Activated naive CD4-positive, alpha-beta T cell (primary cell): ENCODE data around the gene KCNJ5.

Source experiments
- DNase-seq, 4 experiments: peaks; one replicate each; lab custom pipeline; 2025; lab: John Stamatoyannopoulos, UW

KCNJ5 gene

GRCh38 chr11:128895526-128895925 is 4.4 kb downstream of the KCNJ5 start:
- DNase-seq: no peak

DNA sequence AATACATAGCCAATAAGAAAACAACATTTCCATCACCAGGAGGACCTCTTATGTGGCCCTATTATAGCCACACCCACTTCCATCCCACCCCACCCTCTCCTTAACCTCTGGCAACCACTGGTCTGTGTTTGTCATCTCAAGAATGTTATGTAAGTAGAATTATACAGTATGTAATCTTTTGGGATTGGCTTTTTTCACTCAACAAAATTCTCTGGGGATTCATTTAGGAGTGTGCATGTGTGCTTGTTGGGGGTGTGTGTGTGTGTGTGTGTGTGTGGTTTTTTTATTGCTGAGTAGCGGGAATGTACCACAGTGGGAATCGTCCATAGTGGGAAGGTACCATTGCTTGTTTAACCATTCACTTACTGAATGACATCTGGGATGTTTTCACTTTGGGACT is 5.2 kb downstream of the KCNJ5 start:
- DNase-seq: no peak

DNA sequence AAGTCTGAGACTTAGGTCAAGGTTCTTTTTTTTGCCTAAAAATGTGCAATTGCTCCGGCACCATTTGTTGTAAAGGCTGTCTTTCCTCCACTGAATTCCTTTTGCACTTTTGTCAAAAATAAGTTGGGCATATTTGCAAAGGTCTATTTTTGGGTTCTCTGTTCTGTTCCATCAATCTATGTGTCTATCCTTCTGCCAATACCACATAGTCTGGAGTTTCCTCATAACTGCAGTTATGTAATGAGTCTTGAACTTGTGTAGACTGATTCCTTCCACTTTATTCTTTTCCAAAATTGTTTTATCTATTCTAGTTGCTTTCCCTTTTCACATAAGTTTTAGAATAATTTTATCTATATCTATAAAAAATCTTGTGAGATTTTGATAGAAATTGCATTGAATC is 6.7 kb downstream of the KCNJ5 start:
- no peak for DNase-seq

DNA sequence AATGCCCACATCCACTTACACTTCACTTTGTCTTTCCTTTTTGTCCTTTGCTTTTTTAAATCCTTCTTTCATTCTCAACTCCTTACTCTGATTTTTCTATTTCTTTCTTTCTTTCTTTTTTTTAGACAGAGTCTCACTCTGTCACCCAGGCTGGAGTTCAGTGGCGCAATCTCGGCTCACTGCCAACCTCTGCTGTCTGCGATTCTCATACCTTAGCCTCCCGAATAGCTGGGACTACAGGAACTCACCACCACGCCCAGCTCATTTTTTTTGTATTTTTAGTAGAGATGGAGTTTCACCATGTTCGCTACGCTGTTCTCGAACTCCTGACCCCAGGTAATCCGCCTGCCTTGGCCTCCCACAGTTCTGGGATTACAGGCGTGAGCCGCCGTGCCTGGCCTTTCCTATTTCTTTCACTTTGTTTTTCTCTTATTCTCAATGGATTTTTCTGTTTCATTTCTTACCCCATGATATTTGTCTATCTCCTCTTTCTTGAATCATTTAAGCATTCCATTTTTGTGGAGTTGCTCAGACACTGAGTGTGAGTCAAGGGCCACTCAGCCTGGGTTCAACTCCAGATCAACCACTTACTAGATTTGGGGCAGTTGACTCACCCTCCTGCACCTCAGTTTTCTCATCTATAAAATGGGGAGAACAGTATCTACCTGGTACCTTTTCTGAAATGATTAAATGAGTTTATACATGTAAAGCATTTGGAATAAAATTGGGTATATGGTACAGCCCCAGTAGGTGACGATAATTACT is 7.6 kb downstream of the KCNJ5 start:
- DNase-seq: no peak

- DNase-seq: no peak
These were observed 9.3 kb downstream of the KCNJ5 start for GRCh38 chr11:128900468-128900867.

DNA sequence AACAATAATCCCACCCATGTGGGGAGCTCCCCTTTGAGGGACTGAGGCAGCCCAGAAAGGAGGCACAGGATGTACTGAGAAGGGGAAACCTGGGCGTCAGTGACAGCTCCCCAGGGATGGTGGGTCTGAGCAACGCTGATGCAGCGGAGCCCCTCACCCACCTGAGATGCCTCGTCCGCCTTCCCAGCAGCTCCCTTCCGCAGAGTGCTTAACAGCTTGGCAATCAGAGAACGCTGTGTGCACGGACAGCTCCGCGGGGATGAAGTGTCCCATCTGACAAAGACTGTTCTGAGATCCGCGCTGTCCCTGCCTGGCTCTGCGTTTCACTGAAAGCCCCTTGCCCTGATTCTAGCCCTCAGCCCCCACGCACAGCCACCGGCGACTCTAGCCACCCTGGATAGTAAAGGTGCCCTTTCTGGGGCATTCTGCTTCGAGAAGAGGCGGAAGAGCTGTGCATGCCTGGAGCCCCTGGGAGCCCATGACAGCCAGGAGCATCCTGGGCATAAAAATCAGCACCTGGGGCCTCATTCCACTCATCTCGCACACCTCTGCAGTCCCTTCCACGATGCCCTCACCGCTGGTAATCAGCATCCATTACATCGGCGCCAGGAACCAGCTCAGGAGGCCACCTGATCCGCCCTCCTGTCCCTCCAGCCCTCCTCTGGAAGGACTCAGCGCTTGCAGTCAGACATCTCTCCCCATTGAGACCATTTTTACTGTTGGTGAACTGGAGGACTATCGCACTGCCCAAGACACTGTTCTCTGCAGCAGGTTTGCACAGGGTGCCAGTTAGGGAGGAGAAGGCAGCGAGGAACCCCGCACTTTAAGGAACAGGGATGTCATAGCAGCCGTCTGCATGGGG is 10.7 kb downstream of the KCNJ5 start:
- DNase-seq: no peak

DNA sequence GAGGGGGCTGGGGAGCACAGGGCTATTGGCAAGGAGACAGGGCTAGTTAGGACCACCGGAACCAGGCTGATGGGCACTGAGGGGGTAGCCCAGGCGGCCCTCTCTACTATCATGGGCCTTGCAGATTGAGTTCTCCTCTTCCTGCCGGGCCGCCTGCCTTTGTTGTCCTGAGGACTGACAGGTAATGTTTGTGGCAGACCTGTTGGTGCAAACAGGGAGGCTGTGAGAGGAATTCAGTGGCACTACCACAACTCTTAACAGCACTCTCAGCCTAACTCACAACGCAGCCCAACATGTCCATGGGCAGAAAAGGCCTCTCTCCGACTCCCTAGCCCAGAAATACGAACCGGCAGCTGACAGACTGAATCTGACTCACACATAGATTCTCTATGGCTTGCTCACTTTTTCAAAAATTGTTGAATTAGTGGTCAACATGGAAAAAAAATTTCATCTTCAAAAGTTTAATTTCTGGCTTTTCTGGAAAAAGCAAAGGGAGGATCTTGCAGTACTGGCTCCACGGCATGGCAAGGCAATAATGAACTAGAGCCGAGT is 11.4 kb downstream of the KCNJ5 start:
- no peak for DNase-seq

- DNase-seq: no peak
These were observed 12.3 kb downstream of the KCNJ5 start for GRCh38 chr11:128903248-128904061.

DNA sequence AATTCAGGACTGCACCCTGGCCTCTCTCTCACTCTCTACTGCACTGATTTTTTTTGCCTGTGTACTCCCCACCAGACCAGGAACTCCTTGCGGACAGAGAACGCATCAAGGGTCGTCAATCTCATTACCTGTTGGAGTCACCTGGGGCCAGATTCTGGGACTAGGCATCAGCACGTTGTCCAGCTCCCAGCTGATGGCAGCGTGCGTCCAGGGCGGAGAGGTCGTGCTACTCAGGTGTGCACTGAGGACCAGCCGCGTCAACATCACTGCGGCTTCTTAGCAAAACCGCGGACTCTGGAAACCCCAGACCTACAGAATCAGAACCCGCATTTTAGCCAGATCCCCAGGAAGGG is 13.1 kb downstream of the KCNJ5 start:
- DNase-seq: no peak

DNA sequence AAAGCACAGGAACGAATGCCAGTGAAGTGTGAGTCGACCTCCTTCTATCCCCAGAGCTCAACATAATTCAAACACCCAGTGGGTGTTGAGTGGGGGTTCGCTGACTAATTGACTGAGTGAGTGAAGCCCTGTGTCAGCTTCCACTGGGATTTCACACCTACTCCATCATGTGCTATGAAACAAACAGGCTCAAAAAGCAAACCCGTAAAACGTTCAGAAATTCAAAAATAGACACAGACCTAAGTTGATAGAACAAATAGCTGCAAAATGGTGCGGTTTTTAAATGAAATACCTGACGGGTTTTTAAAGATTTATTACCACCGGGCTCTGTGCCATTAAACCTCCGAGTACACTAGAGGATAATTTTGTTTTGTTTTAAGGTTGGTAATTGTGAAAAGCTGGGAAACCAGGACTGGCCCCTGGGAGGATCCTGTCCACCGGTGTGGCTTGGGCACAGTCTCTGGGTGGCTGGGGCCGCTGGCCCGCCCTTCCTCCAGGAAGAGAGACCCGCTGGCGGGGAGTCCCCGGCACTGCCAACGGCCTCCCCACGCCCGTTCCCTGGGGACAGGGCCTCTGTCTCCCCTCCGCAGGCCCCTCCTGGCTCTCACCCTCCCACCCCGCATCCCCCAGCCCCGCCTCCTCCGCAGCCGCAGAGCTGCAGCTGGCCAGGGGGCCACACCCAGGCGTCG is 13.6 kb downstream of the KCNJ5 start:
- DNase-seq: no peak

DNA sequence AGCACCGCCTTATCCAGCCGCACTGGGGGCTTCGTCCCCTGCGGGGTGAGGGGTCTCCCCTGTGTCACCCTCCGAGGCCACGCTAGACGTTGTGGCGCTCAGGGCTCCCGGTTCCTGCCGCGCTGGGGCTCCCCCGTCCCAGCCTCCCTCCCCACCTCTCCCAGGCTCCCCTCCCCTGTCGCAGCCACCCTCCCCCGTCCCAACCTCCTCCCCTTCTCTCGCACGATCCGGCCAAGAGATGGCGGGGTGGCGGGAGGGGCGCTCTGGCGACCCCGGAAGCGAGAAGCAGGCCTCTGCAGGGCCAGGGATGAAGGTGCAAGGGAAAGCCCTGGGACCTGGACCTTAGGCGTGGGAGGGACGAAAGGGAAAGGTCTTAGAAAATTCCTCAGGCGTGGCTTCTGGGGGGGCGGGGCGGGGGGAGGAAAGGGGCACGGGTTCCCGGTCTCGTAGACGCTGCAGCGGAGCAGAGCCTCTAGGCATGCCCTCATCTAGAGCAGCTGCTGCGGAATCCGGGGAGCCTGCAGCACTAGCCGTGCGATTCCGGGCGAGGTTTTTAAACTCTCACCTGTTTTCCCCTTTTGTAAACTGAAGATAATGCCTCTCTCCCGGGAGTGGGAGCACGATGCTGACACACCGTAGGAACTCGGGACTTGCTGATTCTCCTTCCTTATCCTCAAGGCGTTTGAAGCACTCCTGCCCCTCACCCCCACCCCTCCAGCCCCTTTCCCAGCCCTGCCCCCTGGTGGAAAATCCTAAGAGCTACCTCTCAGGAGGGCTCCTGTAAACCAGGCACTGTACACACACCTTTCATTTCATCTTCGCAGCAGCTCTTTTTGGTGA is 14.4 kb downstream of the KCNJ5 start:
- DNase-seq: peak in 1 of 4 experiments; percentile 11

DNA sequence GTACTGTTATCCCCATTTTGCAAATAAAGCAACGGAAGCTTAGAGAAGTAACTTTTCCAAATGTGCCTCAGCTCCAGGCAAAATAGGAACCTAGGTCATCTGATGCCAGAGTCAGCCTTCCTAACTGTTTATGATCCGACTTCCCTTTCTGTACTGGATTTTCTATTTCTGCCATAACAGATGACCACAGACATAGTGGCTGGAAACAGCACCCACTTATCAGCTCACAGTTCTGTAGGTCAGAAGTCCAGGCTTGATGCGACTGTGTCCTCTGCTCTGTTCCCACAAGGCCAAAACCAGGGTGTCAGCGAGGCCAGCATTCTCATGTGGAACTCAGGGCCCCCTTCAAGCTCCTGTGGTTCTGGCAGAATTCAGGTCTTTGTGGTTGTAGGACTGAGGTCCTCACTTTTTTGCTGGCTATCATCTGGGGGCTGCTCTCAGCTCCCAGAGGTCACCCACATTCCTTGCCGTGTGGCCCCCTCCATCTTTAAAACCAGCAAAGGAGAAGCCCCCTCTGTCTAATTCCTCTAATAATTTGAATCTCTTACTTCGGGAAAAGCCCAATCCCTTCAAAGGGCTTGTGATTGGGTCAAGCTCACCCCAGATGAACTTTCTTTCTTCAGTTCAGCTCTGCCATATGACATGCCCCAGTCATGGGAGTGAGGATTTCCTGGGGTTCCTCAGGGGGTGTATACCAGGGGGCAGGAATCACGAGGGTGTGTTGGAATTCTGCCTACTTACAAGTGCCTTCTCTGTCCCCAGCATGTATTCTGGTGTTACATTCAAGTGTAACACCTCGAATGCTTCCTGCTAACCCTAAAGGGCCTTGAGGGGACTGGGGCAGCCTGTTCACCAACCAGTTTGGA is 15.3 kb downstream of the KCNJ5 start:
- DNase-seq: no peak

DNA sequence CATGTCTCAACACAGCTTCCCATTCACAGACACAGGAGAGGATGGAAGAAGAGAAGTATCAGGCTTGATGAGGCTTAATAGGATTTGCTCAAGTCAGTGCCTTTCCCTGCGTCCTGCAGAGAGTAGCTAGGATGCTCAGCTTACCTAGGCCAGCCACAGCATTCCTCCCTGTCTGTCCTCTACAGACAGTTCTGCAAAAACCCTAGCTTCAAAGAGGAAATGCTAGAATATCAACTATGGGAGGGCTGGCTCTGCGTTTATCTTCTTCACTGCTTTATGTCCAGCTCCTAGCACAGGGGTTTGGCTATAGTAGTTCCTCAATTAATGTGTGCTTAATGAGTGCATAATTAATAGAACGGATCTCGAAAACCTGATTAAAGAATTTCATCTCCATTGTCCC is 16.4 kb downstream of the KCNJ5 start:
- no peak for DNase-seq

- no peak for DNase-seq
These were observed 17.5 kb downstream of the KCNJ5 start for GRCh38 chr11:128908391-128909246.

GRCh38 chr11:128909438-128910125 is 18.4 kb downstream of the KCNJ5 start:
- no peak for DNase-seq

GRCh38 chr11:128910576-128910975 is 19.4 kb downstream of the KCNJ5 start:
- DNase-seq: no peak

DNA sequence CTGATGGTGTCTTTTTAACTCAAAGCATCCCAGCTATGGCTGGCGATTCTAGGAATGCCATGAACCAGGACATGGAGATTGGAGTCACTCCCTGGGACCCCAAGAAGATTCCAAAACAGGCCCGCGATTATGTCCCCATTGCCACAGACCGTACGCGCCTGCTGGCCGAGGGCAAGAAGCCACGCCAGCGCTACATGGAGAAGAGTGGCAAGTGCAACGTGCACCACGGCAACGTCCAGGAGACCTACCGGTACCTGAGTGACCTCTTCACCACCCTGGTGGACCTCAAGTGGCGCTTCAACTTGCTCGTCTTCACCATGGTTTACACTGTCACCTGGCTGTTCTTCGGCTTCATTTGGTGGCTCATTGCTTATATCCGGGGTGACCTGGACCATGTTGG is 20.1 kb downstream of the KCNJ5 start:
- no peak for DNase-seq

DNA sequence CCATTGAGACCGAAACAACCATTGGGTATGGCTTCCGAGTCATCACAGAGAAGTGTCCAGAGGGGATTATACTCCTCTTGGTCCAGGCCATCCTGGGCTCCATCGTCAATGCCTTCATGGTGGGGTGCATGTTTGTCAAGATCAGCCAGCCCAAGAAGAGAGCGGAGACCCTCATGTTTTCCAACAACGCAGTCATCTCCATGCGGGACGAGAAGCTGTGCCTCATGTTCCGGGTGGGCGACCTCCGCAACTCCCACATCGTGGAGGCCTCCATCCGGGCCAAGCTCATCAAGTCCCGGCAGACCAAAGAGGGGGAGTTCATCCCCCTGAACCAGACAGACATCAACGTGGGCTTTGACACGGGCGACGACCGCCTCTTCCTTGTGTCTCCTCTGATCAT is 20.5 kb downstream of the KCNJ5 start:
- no peak for DNase-seq
